ENCODE results near the gene KCNH1.

GRCh38 chr1:211113566-211113965 lies 20.4 kb downstream of the KCNH1 start:
- no peak for TF ChIP-seq ZNF114 (CRISPR knock-in tag; IDR thresholded peaks at IDR 0.05)
- TF ChIP-seq POLR2AphosphoS5 (IDR thresholded peaks at IDR 0.05; ENCODE audit: low read depth): no peak
- TF ChIP-seq EZH2phosphoT487 (IDR thresholded peaks at IDR 0.05; ENCODE audit: unreplicated experiment): no peak
- TF ChIP-seq CTCF (conservative IDR thresholded peaks at IDR 0.05; ENCODE audit: low read depth in 2 of 2): no peak
- no peak for TF ChIP-seq JUNB (IDR thresholded peaks at IDR 0.05; ENCODE audit: unreplicated experiment)
- no peak for TF ChIP-seq EZH2 (IDR thresholded peaks at IDR 0.05; ENCODE audit: low read depth, unreplicated experiment)
- TF ChIP-seq CREB1 (CRISPR knock-in tag; IDR thresholded peaks at IDR 0.05; ENCODE audit: low read depth): no peak
- TF ChIP-seq ZNF331 (CRISPR knock-in tag; IDR thresholded peaks at IDR 0.05; ENCODE audit: low read depth): no peak
- TF ChIP-seq REST (IDR thresholded peaks at IDR 0.05; ENCODE audit: unreplicated experiment): no peak
- TF ChIP-seq ZNF462 (CRISPR knock-in tag; IDR thresholded peaks at IDR 0.05): no peak
- TF ChIP-seq STAT1 (IDR thresholded peaks at IDR 0.05; ENCODE audit: unreplicated experiment): no peak
- TF ChIP-seq ETS1 (IDR thresholded peaks at IDR 0.05): no peak
- no peak for TF ChIP-seq NANOG (IDR thresholded peaks at IDR 0.05; ENCODE audit: borderline replicate concordance)

All from GM23338 (cell line).